Adrenal gland (tissue), 12 donors: ENCODE results near the gene RBKS. TPM values are rescaled to one million over a fixed set of nuclear protein-coding genes. Genes with fewer than 3 reads are reported as not detected.

Experiments used
- DNase-seq, 7 donors: peaks; one replicate each; pipeline ENCODE4 v3.0.0-alpha.2; 2019 to 2020
- H3K27ac ChIP-seq, 5 donors: fragments of 200-600 bp; sonication (generic) in 4 of 5; 1 replicate in 3 of 5; 2 replicates in 2 of 5; pipeline versions ENCODE4 v1.5.1 to v1.8.0; 2016 to 2020; ENCODE audit warnings: mild to moderate bottlenecking in 1 of 5
- H3K27me3 ChIP-seq: fragments of 200-600 bp; 2 replicates; pipeline ENCODE4 v1.8.0; 2021
- H3K36me3 ChIP-seq, 2 donors: fragments of 200-600 bp; replicated peaks in 1 of 2; 1 replicate in 1 of 2; 2 replicates in 1 of 2; pipeline versions ENCODE4 v1.5.1 to v1.8.0; 2018 to 2022
- H3K4me1 ChIP-seq, 2 donors: fragments of 200-600 bp; replicated peaks in 1 of 2; 1 replicate in 1 of 2; 2 replicates in 1 of 2; pipeline versions ENCODE4 v1.5.1 to v1.8.0; 2018 to 2021
- H3K4me3 ChIP-seq, 4 donors: fragments of 200-600 bp; sonication (generic) in 3 of 4; one replicate each; pipeline ENCODE4 v1.5.1; 2016 to 2018
- H3K9me3 ChIP-seq, 3 donors: fragments of 200-600 bp; sonication (generic) in 1 of 3; replicated peaks in 1 of 3; 1 replicate in 2 of 3; 2 replicates in 1 of 3; pipeline versions ENCODE4 v1.5.1 to v1.8.0; 2016 to 2021
- CTCF ChIP-seq, 6 experiments: fragments of 450-650 bp in 4 of 6; fragments of 200-600 bp in 2 of 6; sonication (generic) in 1 of 6; IDR thresholded peaks; 1 replicate in 5 of 6; 2 replicates in 1 of 6; pipeline versions ENCODE4 v1.5.1 to v1.8.0; 2016 to 2021; ENCODE audit warnings: antibody characterized with exemption in 6 of 6, mild to moderate bottlenecking in 2 of 6, moderate library complexity in 1 of 6
- POLR2A ChIP-seq, 2 donors: fragments of 450-650 bp; IDR thresholded peaks; one replicate each; pipeline ENCODE4 v1.6.1; 2017; ENCODE audit warnings: antibody characterized with exemption in 2 of 2, mild to moderate bottlenecking in 2 of 2, moderate library complexity in 1 of 2
- WGBS, 4 donors: extraction: QIAGEN DNeasy Blood & Tissue Kit in 2 of 4; methylation state at CpG; one replicate each; pipeline versions ENCODE4 v1.1.5 to v1.1.7; 2013 to 2017; 5-methylcytosine and 5-hydroxymethylcytosine counted together
- intact Hi-C, 2 donors: fragments of 100-400 bp; cut with DNase I; formaldehyde crosslinking; loops; one replicate each; pipeline versions ENCODE4 v1.14.1 to v1.15.0; 2022 to 2023
- polyA plus RNA-seq, 3 donors: library from polyadenylated mRNA; stranded (reverse); fragments of 200-250 nt in 2 of 3; fragments of 350-450 nt in 1 of 3; fragmentation: Illumina TruSeq in 1 of 3; extraction: RNeasy Lipid Tissue Mini Kit (QIAGEN cat#74804) in 1 of 3; gene quantifications; one replicate each; pipeline ENCODE4 v1.2.3, GENCODE V29; 2013 to 2014
- total RNA-seq, 9 donors: library from RNA; depleted of rRNA in 4 of 9; stranded (reverse); fragments of >200 nt in 4 of 9; fragments of 120-200 nt in 1 of 9; fragmentation: NEBNext Ultra II Directional in 1 of 9; extraction: Animal tissue kit (Norgen Biotek cat#: 25700) in 1 of 9; gene quantifications; one replicate each; pipeline versions ENCODE4 v1.1.0 to v1.2.4, GENCODE V29; 2013 to 2023
- donor health status: healthy with polysubstance abuse.
- donor health status: Bipolar disorder and iron deficiency.
- donor health status: DM: yes; HTN: yes; CAD: no.
- donor health status: DM: no; HTN: no; CAD: no.
- donor health status: DM: no; HTN: no; CAD: no.
- donor health status: DM: yes; HTN: yes; CAD: no.

RBKS gene
- total and polyA plus RNA-seq, 12 donors, result 9.1 to 54.4 (median 20.3) TPM

GRCh38 chr2:27838502-27838901 is 51.7 kb downstream of the RBKS start:
- peak overlapping the region in 1 of 5 donors; percentile 0 for H3K27ac ChIP-seq
- intact Hi-C loops, result no loop called here
- no peaks in the 10 kb centered on the region for H3K27me3 ChIP-seq
- H3K9me3 ChIP-seq, result no peaks in the 10 kb centered on the region
- peaks cover 0 to 10% of the 10 kb centered on the region in 2 donors for H3K4me1 ChIP-seq
- TF ChIP-seq POLR2A (IDR thresholded peaks at IDR 0.05) (no peak), CTCF (IDR thresholded peaks at IDR 0.05) (no peak)
- H3K4me3 ChIP-seq, result no peak overlapping the region
- no peak for DNase-seq
- H3K36me3 ChIP-seq, result no peaks in the 10 kb centered on the region

GRCh38 chr2:27833931-27834330 is 56.3 kb downstream of the RBKS start:
- whole genome bisulfite sequencing, 4 donors, result 50 to 78% (median 65%) methylated on average over 1 of the region's 1 CpG
- H3K9me3 ChIP-seq, result no peaks in the 10 kb centered on the region
- no peak overlapping the region for H3K4me3 ChIP-seq
- intact Hi-C loops, result no loop called here
- peaks cover 0 to 3% of the 10 kb centered on the region in 2 donors for H3K4me1 ChIP-seq
- no peak for DNase-seq
- TF ChIP-seq CTCF (IDR thresholded peaks at IDR 0.05), result no peak
- TF ChIP-seq POLR2A (IDR thresholded peaks at IDR 0.05), result no peak
- H3K27me3 ChIP-seq, result no peaks in the 10 kb centered on the region
- no peak overlapping the region for H3K27ac ChIP-seq
- H3K36me3 ChIP-seq, result peaks cover 0 to 9% of the 10 kb centered on the region in 2 donors

GRCh38 chr2:27832396-27832795 is 57.8 kb downstream of the RBKS start:
- intact Hi-C loops, result no loop called here
- Histone ChIP-seq H3K36me3 (peaks cover 0 to 9% of the 10 kb centered on the region in 2 donors), H3K4me1 (no peaks in the 10 kb centered on the region), H3K27me3 (no peaks in the 10 kb centered on the region), H3K27ac (no peak overlapping the region), H3K9me3 (no peaks in the 10 kb centered on the region), H3K4me3 (no peak overlapping the region)
- TF ChIP-seq CTCF (IDR thresholded peaks at IDR 0.05) (no peak), POLR2A (IDR thresholded peaks at IDR 0.05) (no peak)
- WGBS, 4 donors, result 61 to 86% (median 72%) methylated on average over 2 of the region's 2 CpGs
- no peak for DNase-seq

GRCh38 chr2:27831279-27832050 is 58.7 kb downstream of the RBKS start:
- Histone ChIP-seq H3K27ac (no peak overlapping the region), H3K4me1 (no peaks in the 10 kb centered on the region), H3K9me3 (no peaks in the 10 kb centered on the region), H3K36me3 (peaks cover 0 to 16% of the 10 kb centered on the region in 2 donors), H3K4me3 (no peak overlapping the region), H3K27me3 (no peaks in the 10 kb centered on the region)
- DNase-seq, result no peak
- 83 to 90% (median 87%) methylated on average over 7 of the region's 7 CpGs for WGBS, 4 donors
- no peak for TF ChIP-seq POLR2A (IDR thresholded peaks at IDR 0.05)
- no peak for TF ChIP-seq CTCF (IDR thresholded peaks at IDR 0.05)
- intact Hi-C loops, result no loop called here
